Fibroblast of lung (primary cell): ENCODE measurements around the gene VPS37C.

ENCODE experiments used
- CTCF ChIP-seq, 2 donors: IDR thresholded peaks in 1 of 2; conservative IDR thresholded peaks in 1 of 2; 1 replicate in 1 of 2; 2 replicates in 1 of 2; pipeline ENCODE4 v1.5.1; 2011 to 2012; ENCODE audit warnings: low read length in 2 of 2, control low read depth in 1 of 2, inconsistent platforms in 1 of 2, low read depth in 1 of 2, mild to moderate bottlenecking in 1 of 2
- EZH2 ChIP-seq: IDR thresholded peaks from 2 replicates; pipeline ENCODE4 v1.5.1; 2012; ENCODE audit warnings: low read length, control low read depth, mild to moderate bottlenecking; ENCODE audit errors: missing control alignments

- TF ChIP-seq CTCF (conservative IDR thresholded peaks at IDR 0.05 in 1 of 2, IDR thresholded peaks at IDR 0.05 in 1 of 2; ENCODE audit: low read depth in 1 of 2, low read length in 2 of 2) (no peak), EZH2 (no peak)
These were observed 80.1 kb downstream of the VPS37C start for GRCh38 chr11:61080986-61081590.
